HL-60/S4 treated with retinoic acid at 250 ng/mL for 4 days and 3 days (cell line): ENCODE data around the gene DUXA.
"Not testable (repeated sequence)": the region's sequence is repeated elsewhere in the genome, so short reads cannot be mapped to it uniquely, and the experiment has no call there.

Experiments used
- in situ Hi-C: fragments of 300-500 bp; cut with MboI; formaldehyde crosslinking; loops from 2 replicates; pipeline ENCODE4 v1.7.0; 2022; ENCODE audit warnings: low sequenced_read_pairs

DUXA gene

DNA sequence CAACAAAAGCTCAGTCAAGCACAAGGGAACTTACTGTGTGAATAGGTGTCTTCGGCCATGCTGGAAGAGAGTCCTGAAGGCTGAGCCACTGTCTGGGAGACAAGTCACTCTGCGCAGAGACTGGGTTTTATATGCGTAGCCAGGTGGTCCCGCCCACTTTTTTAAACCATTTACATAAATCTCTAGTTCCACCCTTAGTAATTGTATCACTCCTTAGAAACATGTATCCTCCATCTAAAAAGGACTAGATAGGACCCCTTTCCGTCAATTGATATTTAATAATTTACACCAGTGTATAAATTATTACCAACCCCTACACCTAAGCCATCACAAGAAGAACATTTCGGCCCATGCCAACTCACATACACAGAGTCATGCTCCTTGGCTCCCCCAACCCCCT, at the start of gene DUXA:
TSS of gene DUXA (minus strand) at position 101 of the 400 bp plus-strand sequence. CDS start at position 59, 42 bp downstream.
- in situ Hi-C loops = no loop called here

DNA sequence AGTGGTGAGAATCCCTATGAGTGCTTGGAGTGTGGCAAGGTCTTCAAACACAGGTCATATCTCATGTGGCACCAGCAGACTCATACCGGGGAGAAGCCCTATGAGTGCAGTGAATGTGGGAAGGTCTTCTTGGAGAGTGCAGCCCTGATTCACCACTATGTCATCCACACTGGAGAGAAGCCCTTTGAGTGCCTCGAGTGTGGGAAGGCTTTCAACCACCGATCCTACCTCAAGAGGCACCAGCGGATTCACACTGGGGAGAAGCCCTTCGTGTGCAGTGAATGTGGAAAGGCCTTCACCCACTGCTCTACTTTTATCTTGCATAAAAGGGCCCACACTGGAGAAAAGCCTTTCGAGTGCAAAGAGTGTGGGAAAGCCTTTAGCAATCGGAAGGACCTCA, 44.8 kb upstream of the DUXA start:
- in situ Hi-C loops = no loop called here

- in situ Hi-C loops = no loop called here
Observed at GRCh38 chr19:57210381-57210780, 43.1 kb upstream of the DUXA start.

GRCh38 chr19:57202160-57202559, 34.9 kb upstream of the DUXA start:
- in situ Hi-C loops = no loop called here

GRCh38 chr19:57197874-57198273, 30.6 kb upstream of the DUXA start:
- in situ Hi-C loops = not testable (repeated sequence)

DNA sequence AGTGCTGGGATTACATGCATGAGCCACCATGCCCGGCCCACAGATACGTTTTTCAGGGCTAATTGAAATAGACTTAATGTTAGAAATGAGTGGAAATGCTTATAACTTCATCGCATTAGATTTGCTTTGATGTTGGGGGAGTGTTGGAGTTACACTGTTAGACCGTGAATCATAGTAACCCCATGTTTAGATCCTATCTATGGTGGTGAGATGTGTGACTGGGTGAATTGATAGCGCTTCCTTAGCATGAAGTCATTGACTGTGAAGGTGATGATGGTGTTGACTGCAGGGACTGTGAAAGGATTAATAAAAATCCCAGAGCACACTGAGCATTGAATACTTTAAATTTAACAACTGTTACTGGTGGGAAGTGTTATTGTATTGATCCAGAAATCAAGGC, 25.7 kb upstream of the DUXA start:
- in situ Hi-C loops = no loop called here

- in situ Hi-C loops = no loop called here
Observed at GRCh38 chr19:57192077-57192420, 24.8 kb upstream of the DUXA start.

- in situ Hi-C loops = no loop called here
Observed at GRCh38 chr19:57191141-57192076, 24.1 kb upstream of the DUXA start, which contains the start of gene ZNF264. Gene ZNF264, plus strand, starts transcription at chr19:57191500. Its CDS starts 414 bp downstream, at chr19:57191914.

- in situ Hi-C loops = no loop called here
Observed at GRCh38 chr19:57190301-57190700, 23.0 kb upstream of the DUXA start.

DNA sequence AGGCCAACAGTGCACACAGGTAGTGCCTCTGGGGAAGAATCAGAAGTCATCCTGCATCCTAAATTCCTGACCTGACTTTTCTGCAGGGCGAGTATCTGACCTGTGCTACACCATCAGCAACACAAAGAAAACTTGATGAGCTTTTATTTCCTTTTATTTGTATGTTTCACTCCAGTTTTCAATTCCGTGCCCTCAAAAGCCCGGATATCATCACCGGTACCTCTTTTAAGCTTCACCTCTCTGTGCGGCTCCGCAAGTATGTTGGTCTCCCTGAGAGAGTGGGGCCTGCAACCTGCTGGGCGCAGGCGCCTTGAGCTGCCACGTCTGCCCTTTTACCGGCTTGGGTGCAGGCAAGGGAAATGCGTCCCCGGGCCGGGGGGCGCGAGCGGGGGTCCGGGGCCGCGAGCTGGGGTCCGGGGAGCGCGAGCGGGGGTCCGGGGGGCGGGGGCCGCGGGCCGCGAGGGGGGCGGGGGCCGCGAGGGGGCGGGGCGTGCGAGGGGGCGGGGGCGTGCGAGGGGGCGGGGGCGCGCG, 4.3 kb upstream of the DUXA start:
- in situ Hi-C loops = no loop called here

- in situ Hi-C loops = no loop called here
Observed at GRCh38 chr19:57165846-57166245, 1.4 kb downstream of the DUXA start.

DNA sequence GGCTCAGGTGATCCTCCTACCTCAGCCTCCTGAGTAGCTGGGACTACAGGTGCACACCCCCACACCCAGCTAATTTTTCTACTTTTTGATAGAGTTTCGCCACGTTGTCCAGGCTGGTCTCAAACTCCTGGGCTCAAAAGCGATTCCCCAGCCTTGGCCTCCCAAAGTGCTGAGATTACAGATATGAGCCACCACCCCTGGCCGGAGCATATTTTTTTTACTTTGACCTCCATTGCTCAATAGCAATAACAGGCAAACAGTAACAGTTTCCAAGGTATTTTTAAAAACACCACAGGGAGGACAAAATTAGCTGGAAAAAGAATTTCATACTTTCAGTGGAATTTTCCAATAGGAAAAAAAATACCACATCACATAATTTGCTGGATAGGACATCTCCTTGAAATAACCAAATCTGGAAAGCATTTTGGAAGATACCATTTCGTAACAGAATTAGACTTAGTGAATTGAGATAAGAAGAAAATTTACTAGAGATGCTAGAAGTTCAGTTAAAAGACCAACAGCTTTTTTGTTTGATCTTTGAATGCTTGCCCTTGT, 5.2 kb downstream of the DUXA start:
- in situ Hi-C loops = no loop called here

DNA sequence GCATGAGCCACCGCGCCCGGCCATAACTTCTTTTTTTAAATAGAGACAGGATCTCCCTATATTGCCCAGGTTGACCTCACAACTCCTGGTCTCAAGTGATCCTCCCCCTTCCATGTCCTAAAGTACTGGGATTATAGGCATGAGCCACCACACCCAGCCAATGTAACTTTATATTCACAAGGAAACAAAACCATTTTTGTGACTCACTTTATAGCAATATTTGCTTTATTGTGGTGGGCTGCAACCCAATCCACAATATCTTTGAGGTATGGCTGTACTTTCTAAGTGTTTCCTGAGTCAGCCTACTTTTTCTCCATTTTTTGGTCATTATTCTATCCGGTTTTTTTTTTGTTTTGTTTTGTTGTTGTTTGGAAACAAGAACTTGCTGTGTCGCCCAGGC, 14.4 kb downstream of the DUXA start:
- in situ Hi-C loops = no loop called here

DNA sequence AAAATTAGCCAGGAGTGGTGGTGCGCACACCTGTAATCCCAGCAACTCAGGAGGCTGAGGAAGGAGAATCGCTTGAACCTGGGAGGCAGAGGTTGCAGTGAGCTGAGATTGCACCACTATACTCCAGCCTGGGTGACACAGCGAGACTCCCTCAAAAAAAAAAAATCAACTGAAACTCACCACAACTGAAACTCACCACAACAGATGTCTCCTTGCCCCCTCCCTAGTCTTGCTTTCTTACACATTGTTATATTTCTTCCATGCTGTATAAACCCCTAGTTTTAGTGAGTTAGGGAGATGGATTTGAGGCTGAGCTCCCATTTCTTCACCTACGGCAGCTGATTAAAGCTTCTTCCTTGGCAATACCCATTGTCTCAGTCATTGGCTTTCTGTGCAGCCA, 25.6 kb downstream of the DUXA start:
- in situ Hi-C loops = no loop called here

DNA sequence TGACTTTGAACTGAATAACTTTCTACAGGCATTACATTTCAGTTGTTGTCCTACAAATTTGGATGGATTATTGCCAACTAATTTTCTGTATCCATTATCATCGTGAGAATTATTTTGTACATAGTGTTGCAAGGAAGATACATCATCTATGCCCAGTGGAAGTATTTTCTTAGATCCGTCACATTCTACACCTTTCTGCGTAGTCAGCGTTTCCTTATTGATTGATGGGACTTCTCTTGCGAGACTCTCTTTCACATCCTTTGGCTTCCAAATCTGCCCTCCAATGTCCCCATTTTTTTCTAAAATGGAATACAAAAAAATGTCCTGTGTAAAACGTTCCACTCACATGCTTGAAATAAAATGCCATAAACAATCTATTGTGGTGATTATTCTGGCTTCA, 31.5 kb downstream of the DUXA start:
- in situ Hi-C loops = no loop called here

GRCh38 chr19:57127403-57127802, 39.9 kb downstream of the DUXA start:
- in situ Hi-C loops = not testable (repeated sequence)

GRCh38 chr19:57123882-57124281, 43.4 kb downstream of the DUXA start:
- in situ Hi-C loops = no loop called here

DNA sequence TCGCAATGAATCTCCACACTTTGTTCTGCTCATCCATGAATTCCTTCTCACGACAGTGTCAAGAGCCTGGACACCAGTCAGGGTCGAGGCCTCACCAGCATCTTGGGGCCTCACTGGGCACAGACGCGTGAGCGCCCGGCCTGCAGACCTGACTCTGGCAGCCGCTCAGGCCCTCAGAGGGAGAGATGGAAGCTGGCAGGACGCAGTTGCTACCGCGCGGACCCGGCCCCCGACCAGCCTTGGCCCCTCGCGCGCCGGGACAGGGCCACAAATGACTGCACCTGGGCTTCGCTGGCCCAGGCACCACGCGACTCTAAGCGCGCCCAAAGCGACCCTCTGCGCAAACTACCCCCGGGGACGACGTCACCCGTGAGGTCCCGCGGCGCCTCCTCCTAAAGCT, 48.4 kb downstream of the DUXA start:
- in situ Hi-C loops = no loop called here

GRCh38 chr19:57113501-57113900, 53.8 kb downstream of the DUXA start:
- in situ Hi-C loops = not testable (repeated sequence)

- in situ Hi-C loops = no loop called here
Observed at GRCh38 chr19:57111329-57111644, 56.0 kb downstream of the DUXA start.

- in situ Hi-C loops = no loop called here
Observed at GRCh38 chr19:57110592-57111328, 56.5 kb downstream of the DUXA start.
